Sigmoid colon (tissue), 7 donors: Measurements from ENCODE around the gene EP400. TPM values are rescaled to one million over a fixed set of nuclear protein-coding genes. Genes with fewer than 3 reads are reported as not detected.

Experiments
- DNase-seq: peaks from one replicate; pipeline ENCODE4 v3.0.0-alpha.2; 2019
- H3K27ac ChIP-seq, 4 donors: fragments of 200-600 bp; sonication (generic); one replicate each; pipeline ENCODE4 v1.5.1; 2016 to 2019; ENCODE audit warnings: mild to moderate bottlenecking in 1 of 4
- H3K27me3 ChIP-seq, 3 donors: fragments of 200-600 bp; sonication (generic); one replicate each; pipeline ENCODE4 v1.5.1; 2019; ENCODE audit warnings: mild to moderate bottlenecking in 1 of 3
- H3K36me3 ChIP-seq, 4 donors: fragments of 200-600 bp; sonication (generic); one replicate each; pipeline ENCODE4 v1.5.1; 2016 to 2019
- H3K4me1 ChIP-seq, 4 donors: fragments of 200-600 bp; sonication (generic); one replicate each; pipeline ENCODE4 v1.5.1; 2017 to 2019
- H3K4me3 ChIP-seq, 4 donors: fragments of 200-600 bp; sonication (generic); one replicate each; pipeline ENCODE4 v1.5.1; 2017 to 2019; ENCODE audit warnings: mild to moderate bottlenecking in 2 of 4, moderate library complexity in 1 of 4
- H3K9me3 ChIP-seq, 4 donors: fragments of 200-600 bp in 3 of 4; sonication (generic) in 3 of 4; one replicate each; pipeline versions ENCODE4 v1.5.1 to v1.6.1; 2013 to 2019
- EP300 ChIP-seq, 4 donors: sonication (generic); formaldehyde crosslinking; IDR thresholded peaks; one replicate each; pipeline ENCODE4 v1.6.1; 2017; ENCODE audit warnings: antibody characterized with exemption in 4 of 4
- POLR2A ChIP-seq, 2 donors: fragments of 450-650 bp; IDR thresholded peaks; one replicate each; pipeline ENCODE4 v1.6.1; 2016; ENCODE audit warnings: antibody characterized with exemption in 2 of 2, mild to moderate bottlenecking in 2 of 2, moderate library complexity in 2 of 2
- POLR2AphosphoS5 ChIP-seq, 4 donors: sonication (generic); formaldehyde crosslinking; IDR thresholded peaks; one replicate each; pipeline ENCODE4 v1.6.1; 2017; ENCODE audit warnings: antibody characterized with exemption in 4 of 4
- WGBS, 2 donors: extraction: QIAGEN DNeasy Blood & Tissue Kit; methylation state at CpG; one replicate each; pipeline ENCODE4 v1.1.7; 2013; 5-methylcytosine and 5-hydroxymethylcytosine counted together
- intact Hi-C: fragments of 100-400 bp; cut with DNase I; formaldehyde crosslinking; loops from one replicate; pipeline ENCODE4 v1.15.1; 2023
- polyA plus RNA-seq, 3 donors: library from polyadenylated mRNA; stranded (reverse); fragments of 200-250 nt; gene quantifications; one replicate each; pipeline ENCODE4 v1.2.3, GENCODE V29; 2013
- total RNA-seq, 4 donors: library from RNA; depleted of rRNA; stranded (reverse); fragments of >200 nt; gene quantifications; one replicate each; pipeline ENCODE4 v1.1.0, GENCODE V29; 2016
- TF ChIP-seq, protein P1 (sequence below), 4 experiments: fragments of 450-650 bp in 3 of 4; fragments of 200-600 bp in 1 of 4; IDR thresholded peaks; one replicate each; pipeline ENCODE4 v1.5.1; 2016 to 2019; ENCODE audit warnings: antibody characterized with exemption in 4 of 4, mild to moderate bottlenecking in 3 of 4, moderate library complexity in 2 of 4
- donor health status: healthy with polysubstance abuse.
- donor health status: Bipolar disorder and iron deficiency.
- donor health status: healthy.

Gene EP400
- total and polyA plus RNA-seq, 7 donors, result 3.2 to 35.7 (median 14.6) TPM

- no peaks in the 10 kb centered on the region for H3K9me3 ChIP-seq
- peaks cover 33 to 90% (median 69%) of the 10 kb centered on the region in 4 donors for H3K36me3 ChIP-seq
- H3K27me3 ChIP-seq, result no peaks in the 10 kb centered on the region
- intact Hi-C loops, result no loop called here
- TF ChIP-seq POLR2AphosphoS5 (IDR thresholded peaks at IDR 0.05) (no peak), EP300 (IDR thresholded peaks at IDR 0.05) (no peak), POLR2A (IDR thresholded peaks at IDR 0.05) (no peak)
- TF ChIP-seq, protein P1, sequence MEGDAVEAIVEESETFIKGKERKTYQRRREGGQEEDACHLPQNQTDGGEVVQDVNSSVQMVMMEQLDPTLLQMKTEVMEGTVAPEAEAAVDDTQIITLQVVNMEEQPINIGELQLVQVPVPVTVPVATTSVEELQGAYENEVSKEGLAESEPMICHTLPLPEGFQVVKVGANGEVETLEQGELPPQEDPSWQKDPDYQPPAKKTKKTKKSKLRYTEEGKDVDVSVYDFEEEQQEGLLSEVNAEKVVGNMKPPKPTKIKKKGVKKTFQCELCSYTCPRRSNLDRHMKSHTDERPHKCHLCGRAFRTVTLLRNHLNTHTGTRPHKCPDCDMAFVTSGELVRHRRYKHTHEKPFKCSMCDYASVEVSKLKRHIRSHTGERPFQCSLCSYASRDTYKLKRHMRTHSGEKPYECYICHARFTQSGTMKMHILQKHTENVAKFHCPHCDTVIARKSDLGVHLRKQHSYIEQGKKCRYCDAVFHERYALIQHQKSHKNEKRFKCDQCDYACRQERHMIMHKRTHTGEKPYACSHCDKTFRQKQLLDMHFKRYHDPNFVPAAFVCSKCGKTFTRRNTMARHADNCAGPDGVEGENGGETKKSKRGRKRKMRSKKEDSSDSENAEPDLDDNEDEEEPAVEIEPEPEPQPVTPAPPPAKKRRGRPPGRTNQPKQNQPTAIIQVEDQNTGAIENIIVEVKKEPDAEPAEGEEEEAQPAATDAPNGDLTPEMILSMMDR (IDR thresholded peaks at IDR 0.05), result no peak
- no peaks in the 10 kb centered on the region for H3K4me1 ChIP-seq
- no peak overlapping the region for H3K27ac ChIP-seq
- WGBS, 2 donors, result 94% methylated on average over 22 of the region's 22 CpGs
- DNase-seq, result no peak
- no peak overlapping the region for H3K4me3 ChIP-seq
These were observed 64.6 kb downstream of the EP400 start for GRCh38 chr12:132014092-132014914.

- intact Hi-C loops, result no loop called here
- no peak for DNase-seq
- TF ChIP-seq, protein P1 (IDR thresholded peaks at IDR 0.05), result no peak
- TF ChIP-seq POLR2AphosphoS5 (IDR thresholded peaks at IDR 0.05), result no peak
- TF ChIP-seq EP300 (IDR thresholded peaks at IDR 0.05), result no peak
- no peak for TF ChIP-seq POLR2A (IDR thresholded peaks at IDR 0.05)
- Histone ChIP-seq H3K9me3 (no peaks in the 10 kb centered on the region), H3K4me1 (no peaks in the 10 kb centered on the region), H3K27me3 (no peaks in the 10 kb centered on the region), H3K4me3 (no peak overlapping the region), H3K36me3 (peaks cover 39 to 93% (median 74%) of the 10 kb centered on the region in 4 donors), H3K27ac (no peak overlapping the region)
- 94 to 96% methylated on average over 7 of the region's 7 CpGs for WGBS, 2 donors
These were observed 65.2 kb downstream of the EP400 start for GRCh38 chr12:132014915-132015280.

- no peaks in the 10 kb centered on the region for H3K9me3 ChIP-seq
- no peak overlapping the region for H3K4me3 ChIP-seq
- peaks cover 44 to 100% (median 78%) of the 10 kb centered on the region in 4 donors for H3K36me3 ChIP-seq
- TF ChIP-seq, protein P1 (IDR thresholded peaks at IDR 0.05), result no peak
- no peak for TF ChIP-seq POLR2AphosphoS5 (IDR thresholded peaks at IDR 0.05)
- 96% methylated on average over 21 of the region's 21 CpGs for WGBS, 2 donors
- no peaks in the 10 kb centered on the region for H3K27me3 ChIP-seq
- DNase-seq, result no peak
- no peak overlapping the region for H3K27ac ChIP-seq
- intact Hi-C loops, result no loop called here
- no peaks in the 10 kb centered on the region for H3K4me1 ChIP-seq
These were observed 66.1 kb downstream of the EP400 start for GRCh38 chr12:132015686-132016430.

- intact Hi-C loops, result no loop called here
- no peaks in the 10 kb centered on the region for H3K4me1 ChIP-seq
- no peaks in the 10 kb centered on the region for H3K27me3 ChIP-seq
- DNase-seq, result no peak
- TF ChIP-seq EP300 (IDR thresholded peaks at IDR 0.05) (no peak), POLR2A (IDR thresholded peaks at IDR 0.05) (no peak), POLR2AphosphoS5 (IDR thresholded peaks at IDR 0.05) (no peak)
- TF ChIP-seq, protein P1 (IDR thresholded peaks at IDR 0.05), result no peak
- WGBS, 2 donors, result 92 to 93% methylated on average over 18 of the region's 18 CpGs
- no peak overlapping the region for H3K27ac ChIP-seq
- H3K36me3 ChIP-seq, result peaks cover 40 to 95% (median 62%) of the 10 kb centered on the region in 4 donors
- H3K9me3 ChIP-seq, result no peaks in the 10 kb centered on the region
- no peak overlapping the region for H3K4me3 ChIP-seq
These were observed 68.6 kb downstream of the EP400 start for GRCh38 chr12:132018193-132018916.
